Activated B cell treated with CpG ODN at 0.5 μM for 24 hours (primary cell): Measurements from ENCODE around the gene CLRN2. TPM values are rescaled to one million over a fixed set of nuclear protein-coding genes. Genes with fewer than 3 reads are reported as not detected.

Experiments
- ATAC-seq: fragments of 200-7000 bp; cut with Tn5 transposase; one replicate; pipeline ENCODE4 v1.10.0; 2021; ENCODE audit warnings: low read depth, mild to moderate bottlenecking, moderate library complexity
- CTCF ChIA-PET: fragments of 350-600 bp; sonication (Branson Sonifier 250); formaldehyde crosslinking; loops from one replicate; lab custom pipeline; 2021; ENCODE audit warnings: antibody characterized with exemption; lab: Charles Lee
- POLR2A ChIA-PET: fragments of 350-600 bp; sonication (Branson Sonifier 250); formaldehyde crosslinking; loops from one replicate; lab custom pipeline; 2021; ENCODE audit warnings: antibody characterized with exemption; lab: Charles Lee
- DNase-seq: peaks from one replicate; pipeline ENCODE4 v3.0.0; 2022
- H3K27ac Mint-ChIP-seq: one replicate; pipeline ENCODE4 v1.8.0; 2020; ENCODE audit warnings: mixed read lengths
- H3K27me3 Mint-ChIP-seq: one replicate; pipeline ENCODE4 v1.8.0; 2021; ENCODE audit warnings: mixed read lengths
- H3K36me3 Mint-ChIP-seq: one replicate; pipeline ENCODE4 v1.8.0; 2021; ENCODE audit warnings: low read depth, mixed read lengths
- H3K4me1 Mint-ChIP-seq: one replicate; pipeline ENCODE4 v1.8.0; 2021; ENCODE audit warnings: mixed read lengths
- H3K4me3 Mint-ChIP-seq: one replicate; pipeline ENCODE4 v1.8.0; 2020; ENCODE audit warnings: mild to moderate bottlenecking, mixed read lengths
- H3K9me3 Mint-ChIP-seq: one replicate; pipeline ENCODE4 v1.8.0; 2020; ENCODE audit warnings: mixed read lengths
- intact Hi-C: fragments of 100-400 bp; cut with micrococcal nuclease; formaldehyde crosslinking; loops from one replicate; pipeline ENCODE4 v1.15.1; 2024
- total RNA-seq: library from RNA; stranded (reverse); gene quantifications from 2 replicates; pipeline ENCODE4 v1.2.3, GENCODE V29; 2022
- TF ChIP-seq, protein P1 (sequence below): fragments of 200-600 bp; IDR thresholded peaks from one replicate; pipeline ENCODE4 v1.8.0; 2022; ENCODE audit warnings: antibody characterized with exemption, mild to moderate bottlenecking

CLRN2 gene
- total RNA-seq, 1 donor from 2014 or later, result not detected

DNA sequence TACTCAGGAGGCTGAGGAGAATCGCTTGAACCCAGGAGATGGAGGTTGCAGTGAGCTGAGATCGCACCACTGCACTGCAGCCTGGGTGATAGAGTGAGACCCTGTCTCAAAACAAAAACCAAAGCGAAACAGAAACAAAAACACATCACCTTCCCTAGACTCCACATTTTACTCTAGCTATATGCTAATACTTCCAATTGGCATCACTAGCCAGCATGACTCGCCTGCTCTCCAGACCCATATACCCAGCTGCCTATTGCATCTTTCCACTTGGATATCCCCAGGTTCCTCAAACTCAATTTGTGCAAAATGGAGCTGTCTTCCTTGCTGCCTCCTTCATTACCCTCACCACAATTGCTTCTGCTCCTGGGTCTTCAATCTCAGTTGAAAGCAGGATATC is 39.6 kb downstream of the CLRN2 start:
- Mint-ChIP-seq H3K27ac (no peak overlapping the region), H3K4me1 (no peaks in the 10 kb centered on the region), H3K27me3 (peaks cover 11% of the 10 kb centered on the region), H3K4me3 (no peak overlapping the region), H3K36me3 (no peaks in the 10 kb centered on the region), H3K9me3 (no peaks in the 10 kb centered on the region)
- intact Hi-C loops, result no loop called here
- ATAC-seq (no peak), DNase-seq (no peak)
- ChIA-PET CTCF (interaction anchor here (1.1 kb wide), 1 partner anchor 82 kb away, joined by 3 read pairs; no protein-coding TSS in a partner anchor), POLR2A (no interaction called here)
- TF ChIP-seq, protein P1, sequence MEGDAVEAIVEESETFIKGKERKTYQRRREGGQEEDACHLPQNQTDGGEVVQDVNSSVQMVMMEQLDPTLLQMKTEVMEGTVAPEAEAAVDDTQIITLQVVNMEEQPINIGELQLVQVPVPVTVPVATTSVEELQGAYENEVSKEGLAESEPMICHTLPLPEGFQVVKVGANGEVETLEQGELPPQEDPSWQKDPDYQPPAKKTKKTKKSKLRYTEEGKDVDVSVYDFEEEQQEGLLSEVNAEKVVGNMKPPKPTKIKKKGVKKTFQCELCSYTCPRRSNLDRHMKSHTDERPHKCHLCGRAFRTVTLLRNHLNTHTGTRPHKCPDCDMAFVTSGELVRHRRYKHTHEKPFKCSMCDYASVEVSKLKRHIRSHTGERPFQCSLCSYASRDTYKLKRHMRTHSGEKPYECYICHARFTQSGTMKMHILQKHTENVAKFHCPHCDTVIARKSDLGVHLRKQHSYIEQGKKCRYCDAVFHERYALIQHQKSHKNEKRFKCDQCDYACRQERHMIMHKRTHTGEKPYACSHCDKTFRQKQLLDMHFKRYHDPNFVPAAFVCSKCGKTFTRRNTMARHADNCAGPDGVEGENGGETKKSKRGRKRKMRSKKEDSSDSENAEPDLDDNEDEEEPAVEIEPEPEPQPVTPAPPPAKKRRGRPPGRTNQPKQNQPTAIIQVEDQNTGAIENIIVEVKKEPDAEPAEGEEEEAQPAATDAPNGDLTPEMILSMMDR, result no peak

DNA sequence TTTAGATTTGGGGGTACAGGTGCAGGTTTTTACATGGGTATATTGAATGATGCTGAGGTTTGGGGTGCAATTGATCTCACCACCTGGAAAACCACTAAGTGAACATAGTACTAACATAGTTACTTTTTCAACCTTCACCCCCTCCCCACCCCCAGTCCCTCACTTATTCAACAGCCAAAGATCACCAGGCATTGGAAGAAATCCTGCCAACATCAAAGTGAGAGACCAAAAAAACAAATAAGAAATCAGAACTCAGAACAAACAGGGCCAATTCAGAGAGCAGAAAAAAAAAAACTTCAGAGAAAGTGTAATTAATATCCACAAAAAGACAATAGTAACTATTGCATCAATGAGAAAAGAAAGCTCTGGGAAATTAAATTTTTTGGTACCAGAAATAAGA is 41.5 kb downstream of the CLRN2 start:
- Mint-ChIP-seq H3K27me3 (peaks cover 6% of the 10 kb centered on the region), H3K27ac (no peak overlapping the region), H3K9me3 (no peaks in the 10 kb centered on the region), H3K36me3 (no peaks in the 10 kb centered on the region), H3K4me3 (no peak overlapping the region), H3K4me1 (no peaks in the 10 kb centered on the region)
- no peak for DNase-seq
- ChIA-PET POLR2A (interaction anchor here (0.6 kb wide), 1 partner anchor 70 kb away, joined by 4 read pairs; no protein-coding TSS in a partner anchor), CTCF (interaction anchor here (1.5 kb wide), 1 partner anchor 80 kb away, joined by 3 read pairs; no protein-coding TSS in a partner anchor)
- ATAC-seq, result no peak
- intact Hi-C loops, result no loop called here
- TF ChIP-seq, protein P1, result no peak

DNA sequence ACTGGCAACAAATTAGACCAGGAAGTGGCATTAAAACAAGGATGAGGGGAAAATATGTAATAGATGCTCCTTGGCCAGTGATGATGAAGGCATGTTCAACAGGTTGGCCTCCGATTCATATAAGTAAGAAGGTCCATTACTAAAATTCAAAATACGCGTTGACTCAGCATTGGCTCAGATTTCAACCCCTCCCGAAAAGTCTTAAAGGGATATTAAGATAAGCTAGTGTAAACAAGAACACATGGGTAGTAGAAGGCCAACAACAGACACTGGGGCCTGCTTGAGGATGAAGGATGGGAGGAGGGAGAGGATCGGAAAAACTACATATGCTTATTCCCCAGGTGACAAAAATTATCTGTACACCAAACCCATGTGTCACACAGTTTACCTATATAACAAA is 42.9 kb downstream of the CLRN2 start:
- Mint-ChIP-seq H3K4me1 (no peaks in the 10 kb centered on the region), H3K27ac (no peak overlapping the region), H3K4me3 (no peak overlapping the region), H3K27me3 (peaks cover 5% of the 10 kb centered on the region), H3K9me3 (no peaks in the 10 kb centered on the region), H3K36me3 (no peaks in the 10 kb centered on the region)
- ChIA-PET CTCF (interaction anchor here (1.2 to 1.9 kb wide), 2 partner anchors 9 to 78 kb away, joined by 3 to 4 read pairs; no protein-coding TSS in a partner anchor), POLR2A (no interaction called here)
- no peak for DNase-seq
- ATAC-seq, result no peak
- intact Hi-C loops, result no loop called here
- TF ChIP-seq, protein P1, result no peak

DNA sequence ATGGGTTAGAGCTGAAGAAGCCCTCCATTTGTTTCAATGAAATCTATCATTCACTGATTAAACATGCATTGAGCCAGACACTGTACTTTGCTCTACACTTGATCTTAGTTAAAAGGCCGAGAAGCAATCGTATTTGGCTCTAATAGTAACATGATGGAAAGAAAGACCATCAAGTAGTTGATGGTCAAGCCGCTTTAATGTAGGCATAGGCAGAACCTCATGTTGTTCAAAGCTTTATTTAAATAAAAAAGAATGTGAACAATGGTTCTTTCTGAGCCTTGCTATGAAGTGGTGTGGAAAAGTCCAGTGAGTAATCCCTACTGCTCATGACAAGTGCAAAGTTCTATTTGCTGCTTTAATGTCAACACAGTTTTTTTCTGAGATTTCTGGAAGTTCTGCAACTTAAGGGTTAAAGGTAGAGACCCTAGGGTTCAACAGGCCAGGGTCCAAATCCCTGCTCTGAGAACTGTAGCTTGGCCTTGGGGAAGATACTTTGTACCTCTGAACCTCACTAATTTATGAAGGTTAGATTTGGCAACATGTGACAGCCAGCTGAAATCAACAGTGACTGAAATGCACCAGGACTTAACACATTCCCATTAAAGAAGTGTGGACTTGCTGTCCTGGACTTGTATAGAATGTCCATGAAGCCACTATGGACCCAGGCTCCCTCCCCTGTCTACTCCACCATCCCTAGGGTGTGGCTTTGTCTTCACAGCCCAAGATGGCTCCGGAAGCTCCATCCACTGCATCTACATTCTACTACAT is 44.2 kb downstream of the CLRN2 start:
- POLR2A ChIA-PET, result no interaction called here
- CTCF ChIA-PET, result interaction anchor here (1.9 kb wide), 1 partner anchor 77 kb away, joined by 4 read pairs; no protein-coding TSS in a partner anchor

DNA sequence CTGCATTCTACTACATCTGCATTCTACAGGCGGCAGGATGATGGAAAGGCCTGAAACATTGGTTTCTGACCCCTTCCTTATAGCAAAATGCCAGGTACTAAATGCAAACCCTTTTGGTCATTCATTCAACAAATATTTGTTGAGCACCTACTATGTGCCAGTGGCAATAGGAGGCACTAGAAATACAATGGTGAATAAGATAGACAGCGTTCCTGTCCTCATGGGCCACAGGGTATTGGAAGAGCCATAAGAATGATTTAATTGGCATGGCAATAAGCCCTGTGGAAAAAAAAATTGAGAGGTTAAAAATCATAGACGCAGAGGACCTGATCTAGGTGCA is 44.7 kb downstream of the CLRN2 start:
- Mint-ChIP-seq H3K4me3 (no peak overlapping the region), H3K27ac (no peak overlapping the region), H3K9me3 (no peaks in the 10 kb centered on the region), H3K27me3 (peaks cover 5% of the 10 kb centered on the region), H3K36me3 (no peaks in the 10 kb centered on the region), H3K4me1 (no peaks in the 10 kb centered on the region)
- ChIA-PET POLR2A (no interaction called here), CTCF (no interaction called here)
- no peak for ATAC-seq
- TF ChIP-seq, protein P1, result no peak
- intact Hi-C loops, result no loop called here
- no peak for DNase-seq

More for the DNA sequence above, 44.2 kb downstream of the CLRN2 start:
- H3K36me3 Mint-ChIP-seq, result no peaks in the 10 kb centered on the region
- DNase-seq, result no peak
- intact Hi-C loops, result no loop called here
- TF ChIP-seq, protein P1, result no peak
- H3K9me3 Mint-ChIP-seq, result no peaks in the 10 kb centered on the region
- no peak for ATAC-seq
- no peak overlapping the region for H3K27ac Mint-ChIP-seq
- H3K4me1 Mint-ChIP-seq, result no peaks in the 10 kb centered on the region
- no peak overlapping the region for H3K4me3 Mint-ChIP-seq
- H3K27me3 Mint-ChIP-seq, result peaks cover 5% of the 10 kb centered on the region
